ENCODE results near the gene BEND2.

- TF ChIP-seq CTCF (IDR thresholded peaks at IDR 0.05) (no peak), POLR2AphosphoS5 (IDR thresholded peaks at IDR 0.05) (no peak), POLR2A (IDR thresholded peaks at IDR 0.05) (no peak)
Observed at GRCh38 chrX:18174971-18175370, 45.7 kb downstream of the BEND2 start.

Measured in sigmoid colon (tissue), 4 donors.